GM12801 (cell line): ENCODE data around the gene SLC47A1.

Experiments used
- CTCF ChIP-seq: IDR thresholded peaks from one replicate; pipeline ENCODE4 v1.5.1; 2011; ENCODE audit warnings: control low read depth; ENCODE audit not compliant: insufficient read length; ENCODE audit errors: extremely low read depth

The SLC47A1 gene

GRCh38 chr17:19544366-19544765 lies 10.7 kb downstream of the SLC47A1 start:
- TF ChIP-seq CTCF: no peak

GRCh38 chr17:19546289-19547065 lies 12.8 kb downstream of the SLC47A1 start:
- TF ChIP-seq CTCF: no peak

- TF ChIP-seq CTCF: no peak
These were observed 16.3 kb downstream of the SLC47A1 start for GRCh38 chr17:19549746-19550623.

- no peak for TF ChIP-seq CTCF
These were observed 17.5 kb downstream of the SLC47A1 start for GRCh38 chr17:19551165-19551564.

GRCh38 chr17:19551591-19552148 lies 18.0 kb downstream of the SLC47A1 start:
- TF ChIP-seq CTCF: no peak

- no peak for TF ChIP-seq CTCF
These were observed 19.4 kb downstream of the SLC47A1 start for GRCh38 chr17:19553036-19553435.

- TF ChIP-seq CTCF: no peak
These were observed 20.7 kb downstream of the SLC47A1 start for GRCh38 chr17:19554393-19554792.
